ENCODE data around the gene DPAGT1.
A peak's percentile ranks its signal among the peaks of the same experiment; 100 is the strongest.
"Not testable (repeated sequence)": the region's sequence is repeated elsewhere in the genome, so short reads cannot be mapped to it uniquely, and the experiment has no call there.

DPAGT1 gene

DNA sequence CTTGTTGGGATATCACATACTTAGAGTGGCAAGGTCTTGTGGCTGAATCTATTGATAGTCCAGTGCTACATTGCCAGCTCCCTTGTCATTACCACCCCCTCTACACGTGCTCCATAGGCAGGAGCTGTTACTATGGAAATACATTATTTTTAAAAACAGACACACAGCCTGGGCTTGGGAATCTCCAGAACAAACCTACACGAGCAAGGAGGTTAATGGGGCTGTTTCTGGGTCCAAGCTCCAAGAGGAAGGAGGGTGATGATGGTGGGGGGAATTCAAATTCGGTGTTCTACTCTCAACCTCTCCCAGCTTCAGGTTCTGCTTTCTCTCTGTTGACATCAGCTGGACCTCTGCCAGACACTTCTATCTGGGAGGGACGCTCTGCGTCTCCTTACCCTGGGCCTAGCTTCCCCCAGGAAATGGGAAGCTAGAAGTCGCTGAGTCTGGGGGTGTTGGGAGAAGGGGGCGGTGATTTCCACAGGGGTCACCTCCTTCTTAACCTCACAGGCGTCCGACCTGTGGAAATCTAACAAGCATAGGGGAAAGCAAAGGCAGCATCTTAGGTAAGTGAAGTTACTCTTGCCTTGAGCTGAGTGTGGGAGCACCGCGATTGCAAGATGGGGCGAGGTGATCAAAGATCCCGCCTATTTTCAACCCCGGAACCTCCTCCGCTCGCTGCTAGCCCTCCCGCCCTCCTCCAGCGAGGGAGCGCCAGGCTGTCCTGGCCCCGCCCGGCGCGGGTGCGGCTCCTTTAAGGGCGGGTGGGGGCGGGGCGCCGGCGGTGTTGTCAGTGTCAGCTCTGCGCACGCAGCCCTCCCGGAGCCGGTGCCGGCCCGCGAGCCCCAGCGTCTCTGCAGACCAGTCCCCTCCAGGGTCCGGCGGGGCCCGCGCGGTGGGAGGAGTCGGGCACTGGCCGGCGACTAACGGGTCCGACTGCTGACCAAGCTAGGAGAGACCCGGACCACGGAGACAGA lies 5.2 kb upstream of the DPAGT1 start, which contains the start of gene C2CD2L:
Gene C2CD2L (plus strand): TSS at position 781 of the 974 bp plus-strand sequence. CDS start 398 bp downstream, outside the sequence.
- DNase-seq (ENCODE audit: extremely low spot score) = peak; percentile 90
- CTCF ChIA-PET = interaction anchor here (0.5 to 1.3 kb wide), 4 partner anchors 13 to 232 kb away, joined by 3 to 5 read pairs (median 4); partner anchors contain the start of gene NLRX1

DNA sequence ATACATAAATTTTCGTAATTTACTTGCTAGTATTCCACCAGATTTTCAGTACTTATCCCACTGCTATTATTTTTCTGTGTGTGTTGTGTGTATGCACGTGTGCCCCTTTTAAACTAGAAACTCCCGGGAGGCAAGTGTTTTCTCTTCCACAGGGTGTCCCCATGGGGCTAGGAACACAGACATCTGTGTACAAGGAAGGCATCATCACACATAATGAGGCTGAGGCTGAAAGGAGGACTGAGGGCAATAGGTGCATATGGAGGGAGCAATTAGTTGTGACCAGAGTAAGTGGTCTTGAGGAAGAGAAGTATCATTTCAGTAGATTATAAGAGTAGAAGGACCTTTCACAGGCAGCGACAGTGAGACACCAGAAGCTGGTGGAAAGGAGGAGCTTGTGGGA lies 2.1 kb upstream of the DPAGT1 start:
- CTCF ChIA-PET = interaction anchor here (1.4 kb wide), 1 partner anchor 102 kb away, joined by 3 read pairs; the partner anchor contains the start of gene CBL
- POLR2A ChIA-PET = interaction anchor here (0.7 kb wide), 1 partner anchor 48 kb away, joined by 3 read pairs; no protein-coding TSS in a partner anchor

More for the DNA sequence above, 5.2 kb upstream of the DPAGT1 start, which contains the start of gene C2CD2L:
- TF ChIP-seq HDGF (IDR thresholded peaks at IDR 0.05; ENCODE audit: borderline replicate concordance) (no peak), FOXA1 (IDR thresholded peaks at IDR 0.05) (no peak), NFRKB (IDR thresholded peaks at IDR 0.05) (no peak), L3MBTL2 (conservative IDR thresholded peaks at IDR 0.05) (peak; percentile 55; the same call in 1 of the 2 replicates), SP1 (IDR thresholded peaks at IDR 0.05) (no peak)
- TF ChIP-seq, protein P1, sequence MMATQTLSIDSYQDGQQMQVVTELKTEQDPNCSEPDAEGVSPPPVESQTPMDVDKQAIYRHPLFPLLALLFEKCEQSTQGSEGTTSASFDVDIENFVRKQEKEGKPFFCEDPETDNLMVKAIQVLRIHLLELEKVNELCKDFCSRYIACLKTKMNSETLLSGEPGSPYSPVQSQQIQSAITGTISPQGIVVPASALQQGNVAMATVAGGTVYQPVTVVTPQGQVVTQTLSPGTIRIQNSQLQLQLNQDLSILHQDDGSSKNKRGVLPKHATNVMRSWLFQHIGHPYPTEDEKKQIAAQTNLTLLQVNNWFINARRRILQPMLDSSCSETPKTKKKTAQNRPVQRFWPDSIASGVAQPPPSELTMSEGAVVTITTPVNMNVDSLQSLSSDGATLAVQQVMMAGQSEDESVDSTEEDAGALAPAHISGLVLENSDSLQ (IDR thresholded peaks at IDR 0.05) = no peak
- POLR2A ChIA-PET = interaction anchor here (0.6 to 7.0 kb wide), 22 partner anchors 9 to 1421 kb away, joined by 3 to 67 read pairs (median 4); partner anchors contain the start of genes CBL, HINFP, HMBS and HYOU1

DNA sequence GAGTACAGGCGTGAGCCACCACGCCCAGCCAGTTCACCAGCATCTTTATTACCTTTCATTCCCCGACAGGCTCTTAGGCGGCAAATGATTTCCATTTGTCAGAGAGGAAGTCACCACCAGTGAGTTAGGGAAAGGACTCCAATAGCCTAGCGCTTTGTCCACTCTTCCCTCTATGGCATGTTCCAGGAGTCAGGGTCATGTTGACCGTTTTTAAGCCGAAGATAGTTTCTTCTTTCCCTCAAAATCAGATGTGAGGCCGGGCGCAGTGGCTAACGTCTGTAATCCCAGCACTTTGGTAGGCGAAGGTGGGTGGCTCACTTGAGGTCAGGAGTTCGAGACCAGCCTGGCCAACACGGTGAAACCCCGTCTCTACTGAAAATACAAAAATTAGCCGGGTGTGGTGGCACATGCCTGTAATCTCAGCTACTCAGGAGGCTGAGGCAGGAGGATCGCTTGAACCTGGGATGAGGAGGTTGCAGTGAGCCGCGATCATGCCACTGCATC lies 1.6 kb upstream of the DPAGT1 start:
- ChIA-PET CTCF (interaction anchor here (0.6 to 1.8 kb wide), 3 partner anchors 18 to 220 kb away, joined by 3 to 7 read pairs (median 3); partner anchors contain the start of gene HMBS), POLR2A (interaction anchor here (0.7 to 1.9 kb wide), 8 partner anchors 9 to 413 kb away, joined by 3 to 19 read pairs (median 8); partner anchors contain the start of genes HINFP, HMBS, MCAM and NLRX1)
- DNase-seq (ENCODE audit: extremely low spot score) = not testable (repeated sequence)

More for the DNA sequence above, 2.1 kb upstream of the DPAGT1 start:
- TF ChIP-seq FOXK2 (IDR thresholded peaks at IDR 0.05) (no peak), L3MBTL2 (conservative IDR thresholded peaks at IDR 0.05) (no peak), SUZ12 (IDR thresholded peaks at IDR 0.05) (no peak), ZNF384 (IDR thresholded peaks at IDR 0.05) (no peak), TARDBP (IDR thresholded peaks at IDR 0.05) (no peak), HDGF (IDR thresholded peaks at IDR 0.05; ENCODE audit: borderline replicate concordance) (no peak), FOXM1 (IDR thresholded peaks at IDR 0.05; ENCODE audit: borderline replicate concordance) (no peak), FOXA1 (IDR thresholded peaks at IDR 0.05) (no peak), BHLHE40 (IDR thresholded peaks at IDR 0.05; ENCODE audit: borderline replicate concordance) (no peak), LEF1 (IDR thresholded peaks at IDR 0.05; ENCODE audit: borderline replicate concordance) (no peak), SP1 (IDR thresholded peaks at IDR 0.05) (no peak), CTBP1 (IDR thresholded peaks at IDR 0.05; ENCODE audit: borderline replicate concordance) (no peak)
- TF ChIP-seq, protein P1 (IDR thresholded peaks at IDR 0.05) = no peak
- DNase-seq (ENCODE audit: extremely low spot score) = no peak

DNA sequence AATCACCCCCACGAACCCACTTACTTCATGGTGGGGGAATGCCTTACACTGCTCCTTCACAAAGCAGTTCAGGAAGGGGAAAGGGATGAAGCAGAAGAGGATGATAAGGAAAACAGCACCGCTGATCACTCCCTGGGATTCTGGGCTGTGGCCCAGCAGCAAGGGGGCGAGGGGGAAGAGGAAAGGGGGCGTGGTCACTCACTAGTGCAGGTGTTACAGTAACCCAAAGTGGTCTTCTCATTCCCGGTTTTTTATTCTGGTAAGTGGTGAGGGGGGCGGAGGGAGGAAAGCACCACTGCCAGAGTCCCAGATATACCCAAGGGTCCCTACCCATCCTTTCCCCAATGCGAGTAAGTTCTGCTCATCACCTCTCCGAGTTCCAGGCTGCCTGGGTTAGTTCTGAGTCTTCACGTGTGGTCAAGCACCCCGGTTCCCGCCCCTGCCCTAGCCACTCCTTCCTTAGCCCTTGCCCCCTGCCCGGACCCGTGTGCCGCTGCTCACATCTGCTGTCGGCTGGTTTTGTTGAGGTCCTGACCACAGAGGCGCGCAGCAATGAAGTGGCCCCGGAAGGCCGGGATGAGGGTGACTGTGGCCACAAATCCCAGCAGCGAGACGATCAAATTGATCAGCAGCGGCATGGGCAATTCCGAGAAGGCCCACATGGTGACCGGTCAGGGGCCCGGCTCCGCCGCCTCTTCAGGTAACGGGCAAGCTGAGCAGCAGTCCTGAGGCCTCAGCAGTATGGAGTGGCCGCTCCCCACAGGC lies 477 bp downstream of the DPAGT1 start:
- ChIA-PET CTCF (interaction anchor here (0.9 to 1.8 kb wide), 2 partner anchors 16 to 95 kb away, joined by 3 to 7 read pairs; partner anchors contain the start of gene HMBS), POLR2A (interaction anchor here (0.7 to 1.9 kb wide), 6 partner anchors 11 to 237 kb away, joined by 4 to 19 read pairs (median 8); partner anchors contain the start of genes HMBS, HYOU1, MCAM and VPS11)
- no peak for DNase-seq (ENCODE audit: extremely low spot score)
- TF ChIP-seq ARNT (IDR thresholded peaks at IDR 0.05) (no peak), LEF1 (IDR thresholded peaks at IDR 0.05; ENCODE audit: borderline replicate concordance) (no peak), FOXK2 (IDR thresholded peaks at IDR 0.05) (no peak), SP1 (IDR thresholded peaks at IDR 0.05) (no peak), TARDBP (IDR thresholded peaks at IDR 0.05) (no peak), ZNF384 (IDR thresholded peaks at IDR 0.05) (no peak), ELF4 (IDR thresholded peaks at IDR 0.05) (no peak), SUZ12 (IDR thresholded peaks at IDR 0.05) (no peak), HDGF (IDR thresholded peaks at IDR 0.05; ENCODE audit: borderline replicate concordance) (no peak), NFRKB (IDR thresholded peaks at IDR 0.05) (no peak), L3MBTL2 (conservative IDR thresholded peaks at IDR 0.05) (no peak)

DNA sequence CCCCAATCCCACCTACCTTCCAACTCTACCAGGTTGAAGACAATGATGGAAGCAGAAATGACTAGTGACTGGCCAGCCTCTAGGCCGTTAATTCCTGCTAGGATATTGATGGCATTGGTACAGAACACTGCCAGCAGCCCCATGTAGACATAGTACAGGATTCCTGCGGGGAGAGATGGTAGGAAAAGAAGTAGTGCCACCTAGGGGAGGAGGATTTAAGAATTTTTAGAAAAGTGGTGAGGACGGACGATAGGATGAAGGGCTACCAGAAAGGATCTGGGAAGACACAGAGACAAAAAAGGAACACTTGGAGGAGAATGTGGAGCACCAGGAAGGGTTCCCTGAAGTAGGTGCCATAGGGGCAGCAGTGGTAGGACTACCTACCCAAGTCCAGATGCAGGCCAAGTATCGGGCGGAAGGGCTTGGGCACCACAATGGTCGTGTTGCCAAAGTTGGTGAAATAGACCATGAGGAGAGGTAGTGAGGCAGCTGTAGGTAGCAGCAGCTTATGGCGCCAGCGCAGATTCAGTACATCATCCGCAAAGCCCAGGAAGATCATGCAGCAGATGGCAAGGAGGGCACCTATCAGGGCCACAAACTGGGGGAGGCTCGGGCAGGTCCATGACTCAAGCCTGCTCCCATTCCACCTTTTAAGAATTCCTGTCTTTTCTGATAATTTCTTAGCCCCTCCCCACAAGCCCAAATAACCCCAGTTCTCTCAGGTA lies 1.2 kb downstream of the DPAGT1 start:
- DNase-seq (ENCODE audit: extremely low spot score) = no peak
- CTCF ChIA-PET = no interaction called here
- POLR2A ChIA-PET = no interaction called here
- no peak for TF ChIP-seq BHLHE40 (IDR thresholded peaks at IDR 0.05; ENCODE audit: borderline replicate concordance)
- TF ChIP-seq FOXA1 (IDR thresholded peaks at IDR 0.05) = no peak
- TF ChIP-seq CTBP1 (IDR thresholded peaks at IDR 0.05; ENCODE audit: borderline replicate concordance) = no peak
- TF ChIP-seq FOXM1 (IDR thresholded peaks at IDR 0.05; ENCODE audit: borderline replicate concordance) = no peak
- TF ChIP-seq ZNF384 (IDR thresholded peaks at IDR 0.05) = no peak
- TF ChIP-seq, protein P1 (IDR thresholded peaks at IDR 0.05) = no peak
- no peak for TF ChIP-seq HDGF (IDR thresholded peaks at IDR 0.05; ENCODE audit: borderline replicate concordance)
- TF ChIP-seq ARNT (IDR thresholded peaks at IDR 0.05) = no peak
- no peak for TF ChIP-seq L3MBTL2 (conservative IDR thresholded peaks at IDR 0.05)
- TF ChIP-seq SP1 (IDR thresholded peaks at IDR 0.05) = no peak
- TF ChIP-seq FOXK2 (IDR thresholded peaks at IDR 0.05) = no peak
- TF ChIP-seq NFRKB (IDR thresholded peaks at IDR 0.05) = no peak
- no peak for TF ChIP-seq TARDBP (IDR thresholded peaks at IDR 0.05)
- no peak for TF ChIP-seq SUZ12 (IDR thresholded peaks at IDR 0.05)
- no peak for TF ChIP-seq ELF4 (IDR thresholded peaks at IDR 0.05)
- TF ChIP-seq LEF1 (IDR thresholded peaks at IDR 0.05; ENCODE audit: borderline replicate concordance) = no peak
